IMR-90 (cell line): Measurements from ENCODE around the gene AQP9.
"Not testable (repeated sequence)": the region's sequence is repeated elsewhere in the genome, so short reads cannot be mapped to it uniquely, and the experiment has no call there.

ENCODE experiments used
- BHLHE40 ChIP-seq: fragments of 150-350 bp; IDR thresholded peaks from 2 replicates; pipeline ENCODE4 v1.6.1; 2016; ENCODE audit warnings: mild to moderate bottlenecking, low read depth, low read length
- CEBPB ChIP-seq: IDR thresholded peaks from 2 replicates; pipeline ENCODE4 v1.6.1; 2012; ENCODE audit warnings: low read depth, low read length, improper control_type of control experiment
- CTCF ChIP-seq: conservative IDR thresholded peaks from 2 replicates; pipeline ENCODE4 v1.5.1; 2012; ENCODE audit warnings: mild to moderate bottlenecking, low read depth, low read length, improper control_type of control experiment
- FOS ChIP-seq: fragments of 150-350 bp; IDR thresholded peaks from 2 replicates; pipeline ENCODE4 v1.6.1; 2016; ENCODE audit warnings: low read depth, low read length
- MAZ ChIP-seq: IDR thresholded peaks from 2 replicates; pipeline ENCODE4 v1.6.1; 2012; ENCODE audit warnings: low read depth, mild to moderate bottlenecking, low read length, improper control_type of control experiment, moderate library complexity, borderline replicate concordance
- MXI1 ChIP-seq: IDR thresholded peaks from 2 replicates; pipeline ENCODE4 v1.6.1; 2012; ENCODE audit warnings: low read depth, mild to moderate bottlenecking, low read length, moderate library complexity, borderline replicate concordance
- NFE2L2 ChIP-seq: fragments of 150-350 bp; IDR thresholded peaks from 2 replicates; pipeline ENCODE4 v1.6.1; 2016; ENCODE audit warnings: low read depth, mild to moderate bottlenecking, low read length
- POLR2A ChIP-seq: IDR thresholded peaks from 2 replicates; pipeline ENCODE4 v1.6.1; 2012; ENCODE audit warnings: mild to moderate bottlenecking, low read depth, low read length
- RCOR1 ChIP-seq: IDR thresholded peaks from 2 replicates; pipeline ENCODE4 v1.6.1; 2012; ENCODE audit warnings: mild to moderate bottlenecking, low read length, improper control_type of control experiment; ENCODE audit not compliant: insufficient replicate concordance
- RFX5 ChIP-seq: IDR thresholded peaks from 2 replicates; pipeline ENCODE4 v1.8.0; 2012; ENCODE audit warnings: low read depth, mild to moderate bottlenecking, low read length, moderate library complexity
- SMC3 ChIP-seq: fragments of 150-350 bp; IDR thresholded peaks from 2 replicates; pipeline ENCODE4 v1.6.1; 2016; ENCODE audit warnings: low read depth, mild to moderate bottlenecking, antibody characterized with exemption, low read length, moderate library complexity
- USF2 ChIP-seq: fragments of 150-350 bp; IDR thresholded peaks from 2 replicates; pipeline ENCODE4 v1.6.1; 2017; ENCODE audit warnings: mild to moderate bottlenecking, antibody characterized with exemption, low read length, low read depth

GRCh38 chr15:58193636-58194035, 55.5 kb downstream of the AQP9 start:
- not testable (repeated sequence) for TF ChIP-seq POLR2A, CTCF, MXI1, RFX5, USF2, CEBPB, RCOR1, NFE2L2, BHLHE40, FOS, SMC3, MAZ
